ENCODE results near the gene PLXNA2.

The PLXNA2 gene

GRCh38 chr1:208084764-208085163 lies 159.4 kb downstream of the PLXNA2 start:
- no peak for DNase-seq (ENCODE audit: low spot score)
- no peak for TF ChIP-seq CTCF (IDR thresholded peaks at IDR 0.05; ENCODE audit: extremely low read depth, missing control alignments)

GRCh38 chr1:208084220-208084619 lies 160.0 kb downstream of the PLXNA2 start:
- TF ChIP-seq CTCF (IDR thresholded peaks at IDR 0.05; ENCODE audit: extremely low read depth, missing control alignments) = no peak
- no peak for DNase-seq (ENCODE audit: low spot score)

GRCh38 chr1:208083715-208084085 lies 160.5 kb downstream of the PLXNA2 start:
- no peak for DNase-seq (ENCODE audit: low spot score)
- TF ChIP-seq CTCF (IDR thresholded peaks at IDR 0.05; ENCODE audit: extremely low read depth, missing control alignments) = no peak

- no peak for DNase-seq (ENCODE audit: low spot score)
- no peak for TF ChIP-seq CTCF (IDR thresholded peaks at IDR 0.05; ENCODE audit: extremely low read depth, missing control alignments)
These were observed 161.0 kb downstream of the PLXNA2 start for GRCh38 chr1:208083016-208083714.

- TF ChIP-seq CTCF (IDR thresholded peaks at IDR 0.05; ENCODE audit: extremely low read depth, missing control alignments) = no peak
- no peak for DNase-seq (ENCODE audit: low spot score)
These were observed 162.2 kb downstream of the PLXNA2 start for GRCh38 chr1:208081972-208082371.

GRCh38 chr1:208080396-208081286 lies 163.5 kb downstream of the PLXNA2 start:
- no peak for TF ChIP-seq CTCF (IDR thresholded peaks at IDR 0.05; ENCODE audit: extremely low read depth, missing control alignments)
- DNase-seq (ENCODE audit: low spot score) = no peak

- no peak for TF ChIP-seq CTCF (IDR thresholded peaks at IDR 0.05; ENCODE audit: extremely low read depth, missing control alignments)
- no peak for DNase-seq (ENCODE audit: low spot score)
These were observed 165.0 kb downstream of the PLXNA2 start for GRCh38 chr1:208079161-208079560.
